ENCODE results near the gene AGTRAP.

Gene AGTRAP

DNA sequence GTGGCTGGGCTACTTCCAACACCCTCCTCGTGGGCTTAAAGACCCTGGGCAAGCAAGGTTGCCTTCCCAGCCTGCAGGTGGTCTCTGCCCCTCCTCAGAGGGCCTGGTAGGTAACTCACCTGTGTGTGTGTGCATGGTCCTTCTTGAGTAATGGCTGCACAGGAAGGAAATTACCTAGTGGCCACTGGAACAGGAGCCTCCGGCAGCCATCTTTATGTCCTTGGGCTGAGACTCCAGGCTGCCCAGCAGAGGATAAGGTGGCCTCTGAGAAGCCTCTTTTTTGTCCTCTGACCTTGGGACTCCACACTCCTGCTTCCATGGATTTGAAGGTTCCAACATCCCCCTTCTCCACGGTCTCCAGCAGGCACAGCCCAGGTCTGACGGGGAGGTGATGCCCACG lies 24.4 kb upstream of the AGTRAP start:
- Histone ChIP-seq H3K79me1 (ENCODE audit: low read length) (no peaks in the 10 kb centered on the region), H3K9me3 (ENCODE audit: insufficient read depth, low read depth, low read length) (peaks cover 3% of the 10 kb centered on the region), H3K27ac (ENCODE audit: low read depth, low read length) (no peak overlapping the region), H2BK12ac (ENCODE audit: low read length) (no peak overlapping the region), H3K4ac (ENCODE audit: low read depth, low read length) (no peak overlapping the region), H2AFZ (ENCODE audit: insufficient read depth, low read length, poor library complexity) (no peak overlapping the region), H3K14ac (ENCODE audit: low read length) (no peak overlapping the region), H3K9ac (ENCODE audit: low read length) (no peak overlapping the region), H4K12ac (ENCODE audit: low read depth, low read length) (no peak overlapping the region), H2BK5ac (ENCODE audit: low read depth, low read length, poor library complexity) (no peak overlapping the region), H2BK120ac (ENCODE audit: insufficient read depth, low read length, poor library complexity) (no peak overlapping the region), H4K91ac (ENCODE audit: low read depth, low read length) (no peak overlapping the region), H3K23ac (ENCODE audit: low read length) (no peak overlapping the region), H3K36me3 (ENCODE audit: control insufficient read depth in 1 of 2, insufficient read depth in 2 of 2, low read length in 2 of 2) (no peaks in the 10 kb centered on the region), H4K8ac (ENCODE audit: low read depth, low read length) (no peak overlapping the region), H3K27me3 (ENCODE audit: insufficient read depth, low read length) (no peaks in the 10 kb centered on the region), H3K4me1 (ENCODE audit: control insufficient read depth in 1 of 2, insufficient read depth in 2 of 2, low read length in 2 of 2) (no peaks in the 10 kb centered on the region), H3K79me2 (ENCODE audit: control insufficient read depth, insufficient read depth, low read length, poor library complexity) (no peaks in the 10 kb centered on the region), H3K18ac (ENCODE audit: low read length) (no peak overlapping the region), H2AK5ac (ENCODE audit: low read length) (no peak overlapping the region), H3K4me2 (ENCODE audit: low read length) (no peak overlapping the region), H3K4me3 (ENCODE audit: low read depth, low read length) (no peak overlapping the region)
- no peak for DNase-seq
- WGBS (ENCODE audit: extremely low coverage, insufficient coverage, insufficient read length) = no CpG with 5 or more reads among the region's 5 CpGs

DNA sequence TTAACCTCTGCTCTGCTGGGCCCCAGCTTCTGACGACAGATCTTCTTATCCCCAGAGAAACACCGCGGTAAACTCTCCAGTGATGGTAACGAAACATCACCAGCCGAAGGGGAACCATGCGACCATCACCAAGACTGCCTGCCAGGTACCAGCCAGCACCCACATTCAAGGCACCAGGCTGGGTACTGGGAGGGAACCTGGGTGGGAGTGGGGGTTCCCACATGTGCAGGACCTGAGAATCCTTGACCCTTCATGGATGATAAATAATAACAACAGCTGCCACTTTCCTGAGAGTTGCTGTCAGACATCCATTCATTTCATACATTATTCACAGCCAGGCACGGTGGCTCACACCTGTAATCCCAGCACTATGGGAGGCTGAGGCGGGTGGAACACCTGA lies 23.7 kb upstream of the AGTRAP start:
- Histone ChIP-seq H3K79me1 (ENCODE audit: low read length) (no peaks in the 10 kb centered on the region), H3K27ac (ENCODE audit: low read depth, low read length) (no peak overlapping the region), H3K23ac (ENCODE audit: low read length) (no peak overlapping the region), H4K91ac (ENCODE audit: low read depth, low read length) (no peak overlapping the region), H3K4me2 (ENCODE audit: low read length) (no peak overlapping the region), H3K4me1 (ENCODE audit: control insufficient read depth in 1 of 2, insufficient read depth in 2 of 2, low read length in 2 of 2) (no peaks in the 10 kb centered on the region), H3K4me3 (ENCODE audit: low read depth, low read length) (no peak overlapping the region), H2BK120ac (ENCODE audit: insufficient read depth, low read length, poor library complexity) (no peak overlapping the region), H4K12ac (ENCODE audit: low read depth, low read length) (no peak overlapping the region), H2BK12ac (ENCODE audit: low read length) (no peak overlapping the region), H3K4ac (ENCODE audit: low read depth, low read length) (no peak overlapping the region), H2AFZ (ENCODE audit: insufficient read depth, low read length, poor library complexity) (no peak overlapping the region), H3K36me3 (ENCODE audit: control insufficient read depth in 1 of 2, insufficient read depth in 2 of 2, low read length in 2 of 2) (no peaks in the 10 kb centered on the region), H3K18ac (ENCODE audit: low read length) (no peak overlapping the region), H3K14ac (ENCODE audit: low read length) (no peak overlapping the region), H3K79me2 (ENCODE audit: control insufficient read depth, insufficient read depth, low read length, poor library complexity) (no peaks in the 10 kb centered on the region), H3K27me3 (ENCODE audit: insufficient read depth, low read length) (no peaks in the 10 kb centered on the region), H2AK5ac (ENCODE audit: low read length) (no peak overlapping the region), H4K8ac (ENCODE audit: low read depth, low read length) (no peak overlapping the region), H3K9me3 (ENCODE audit: insufficient read depth, low read depth, low read length) (peaks cover 3% of the 10 kb centered on the region), H2BK5ac (ENCODE audit: low read depth, low read length, poor library complexity) (no peak overlapping the region), H3K9ac (ENCODE audit: low read length) (no peak overlapping the region)
- whole genome bisulfite sequencing (ENCODE audit: extremely low coverage, insufficient coverage, insufficient read length) = no CpG with 5 or more reads among the region's 8 CpGs
- no peak for DNase-seq

DNA sequence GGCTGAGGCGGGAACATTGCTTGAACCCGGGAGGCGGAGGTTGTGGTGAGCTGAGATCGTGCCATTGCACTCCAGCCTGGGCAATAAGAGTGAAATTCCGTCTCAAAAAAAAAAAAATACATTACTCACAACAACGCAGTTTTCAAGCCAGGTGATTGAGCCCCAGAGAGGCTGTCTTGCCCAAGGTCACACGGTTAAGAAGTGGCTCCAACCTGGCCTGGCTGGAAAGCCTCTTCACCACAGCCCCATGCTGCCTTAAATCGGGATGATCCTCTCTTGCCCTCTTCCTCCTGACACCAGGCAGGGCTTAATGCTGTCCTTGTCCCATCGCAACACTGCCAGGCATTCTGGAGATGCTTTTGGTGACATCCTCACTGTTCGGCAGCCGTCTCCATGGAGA lies 22.8 kb upstream of the AGTRAP start:
- Histone ChIP-seq H3K27ac (ENCODE audit: low read depth, low read length) (no peak overlapping the region), H3K4me2 (ENCODE audit: low read length) (no peak overlapping the region), H2BK12ac (ENCODE audit: low read length) (no peak overlapping the region), H3K23ac (ENCODE audit: low read length) (no peak overlapping the region), H2AK5ac (ENCODE audit: low read length) (no peak overlapping the region), H3K27me3 (ENCODE audit: insufficient read depth, low read length) (no peaks in the 10 kb centered on the region), H4K91ac (ENCODE audit: low read depth, low read length) (no peak overlapping the region), H2BK5ac (ENCODE audit: low read depth, low read length, poor library complexity) (no peak overlapping the region), H3K4me1 (ENCODE audit: control insufficient read depth in 1 of 2, insufficient read depth in 2 of 2, low read length in 2 of 2) (no peaks in the 10 kb centered on the region), H3K14ac (ENCODE audit: low read length) (no peak overlapping the region), H3K36me3 (ENCODE audit: control insufficient read depth in 1 of 2, insufficient read depth in 2 of 2, low read length in 2 of 2) (no peaks in the 10 kb centered on the region), H3K18ac (ENCODE audit: low read length) (no peak overlapping the region), H3K4me3 (ENCODE audit: low read depth, low read length) (no peak overlapping the region), H3K9me3 (ENCODE audit: insufficient read depth, low read depth, low read length) (peaks cover 3% of the 10 kb centered on the region), H3K79me2 (ENCODE audit: control insufficient read depth, insufficient read depth, low read length, poor library complexity) (no peaks in the 10 kb centered on the region), H4K8ac (ENCODE audit: low read depth, low read length) (no peak overlapping the region), H3K4ac (ENCODE audit: low read depth, low read length) (no peak overlapping the region), H2BK120ac (ENCODE audit: insufficient read depth, low read length, poor library complexity) (no peak overlapping the region), H3K79me1 (ENCODE audit: low read length) (no peaks in the 10 kb centered on the region), H3K9ac (ENCODE audit: low read length) (no peak overlapping the region), H4K12ac (ENCODE audit: low read depth, low read length) (no peak overlapping the region), H2AFZ (ENCODE audit: insufficient read depth, low read length, poor library complexity) (no peak overlapping the region)
- no CpG with 5 or more reads among the region's 11 CpGs for WGBS (ENCODE audit: extremely low coverage, insufficient coverage, insufficient read length)
- DNase-seq = peak in 1 of 2 donors; percentile 23

DNA sequence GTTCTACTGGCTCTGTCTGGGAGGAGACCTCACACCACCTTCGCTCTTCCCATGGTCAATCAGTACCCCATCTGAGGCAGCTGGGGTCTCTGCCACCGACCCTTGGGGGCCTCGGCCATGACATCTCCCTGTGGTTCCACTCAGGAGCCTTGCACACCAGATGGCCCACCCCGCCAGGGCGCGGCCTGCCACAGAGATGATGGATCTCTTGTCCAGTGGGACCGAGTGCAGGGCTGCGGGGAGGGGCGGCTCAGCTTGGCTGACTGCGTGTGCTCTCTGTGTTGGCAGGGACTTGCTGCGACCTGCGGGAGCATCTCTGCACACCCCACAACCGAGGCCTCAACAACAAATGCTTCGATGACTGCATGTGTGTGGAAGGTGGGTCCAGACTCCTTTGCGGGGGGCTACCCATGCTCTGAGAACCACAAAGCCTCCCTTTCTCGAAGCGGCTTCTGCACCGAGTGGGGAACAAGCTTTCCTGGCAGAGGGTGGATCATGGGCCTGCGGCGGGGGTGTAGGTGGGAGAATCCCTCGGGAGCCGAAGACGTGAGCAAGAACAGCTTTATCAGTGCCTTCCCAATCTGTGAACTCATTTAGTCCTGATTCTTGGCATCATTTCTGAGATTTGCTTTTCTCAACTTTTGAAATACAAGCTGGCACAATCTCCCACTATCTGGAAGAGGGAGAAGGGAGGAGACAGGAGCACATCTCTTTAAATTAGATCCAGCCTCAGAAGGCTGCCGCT lies 20.9 kb upstream of the AGTRAP start:
- no peaks in the 10 kb centered on the region for H3K36me3 ChIP-seq (ENCODE audit: control insufficient read depth in 1 of 2, insufficient read depth in 2 of 2, low read length in 2 of 2)
- H3K23ac ChIP-seq (ENCODE audit: low read length) = no peak overlapping the region
- H3K4ac ChIP-seq (ENCODE audit: low read depth, low read length) = no peak overlapping the region
- no peak overlapping the region for H3K27ac ChIP-seq (ENCODE audit: low read depth, low read length)
- DNase-seq = no peak
- no peaks in the 10 kb centered on the region for H3K4me1 ChIP-seq (ENCODE audit: control insufficient read depth in 1 of 2, insufficient read depth in 2 of 2, low read length in 2 of 2)
- H2AFZ ChIP-seq (ENCODE audit: insufficient read depth, low read length, poor library complexity) = no peak overlapping the region
- H3K79me2 ChIP-seq (ENCODE audit: control insufficient read depth, insufficient read depth, low read length, poor library complexity) = no peaks in the 10 kb centered on the region
- peaks cover 3% of the 10 kb centered on the region for H3K9me3 ChIP-seq (ENCODE audit: insufficient read depth, low read depth, low read length)
- WGBS (ENCODE audit: extremely low coverage, insufficient coverage, insufficient read length) = no CpG with 5 or more reads among the region's 24 CpGs
- no peak overlapping the region for H4K8ac ChIP-seq (ENCODE audit: low read depth, low read length)
- H2BK120ac ChIP-seq (ENCODE audit: insufficient read depth, low read length, poor library complexity) = no peak overlapping the region
- H2AK5ac ChIP-seq (ENCODE audit: low read length) = no peak overlapping the region
- no peaks in the 10 kb centered on the region for H3K27me3 ChIP-seq (ENCODE audit: insufficient read depth, low read length)
- H2BK12ac ChIP-seq (ENCODE audit: low read length) = no peak overlapping the region
- no peak overlapping the region for H3K4me3 ChIP-seq (ENCODE audit: low read depth, low read length)
- H3K9ac ChIP-seq (ENCODE audit: low read length) = no peak overlapping the region
- no peaks in the 10 kb centered on the region for H3K79me1 ChIP-seq (ENCODE audit: low read length)
- H3K4me2 ChIP-seq (ENCODE audit: low read length) = no peak overlapping the region
- no peak overlapping the region for H2BK5ac ChIP-seq (ENCODE audit: low read depth, low read length, poor library complexity)
- H3K18ac ChIP-seq (ENCODE audit: low read length) = no peak overlapping the region
- H3K14ac ChIP-seq (ENCODE audit: low read length) = no peak overlapping the region
- H4K12ac ChIP-seq (ENCODE audit: low read depth, low read length) = no peak overlapping the region
- H4K91ac ChIP-seq (ENCODE audit: low read depth, low read length) = no peak overlapping the region
